Astrocyte (in vitro differentiated cells and primary cell): ENCODE data around the gene TMEM9B.

Experiments used
- EZH2 ChIP-seq: IDR thresholded peaks from 2 replicates; pipeline ENCODE4 v1.6.1; 2012; ENCODE audit warnings: mild to moderate bottlenecking, low read length, inconsistent platforms; ENCODE audit not compliant: insufficient read depth
- TF ChIP-seq, protein P1 (sequence below): IDR thresholded peaks from 2 replicates; pipeline ENCODE4 v1.5.1; 2011; ENCODE audit warnings: low read depth, mild to moderate bottlenecking, inconsistent platforms, low read length, moderate library complexity; ENCODE audit not compliant: insufficient read depth

DNA sequence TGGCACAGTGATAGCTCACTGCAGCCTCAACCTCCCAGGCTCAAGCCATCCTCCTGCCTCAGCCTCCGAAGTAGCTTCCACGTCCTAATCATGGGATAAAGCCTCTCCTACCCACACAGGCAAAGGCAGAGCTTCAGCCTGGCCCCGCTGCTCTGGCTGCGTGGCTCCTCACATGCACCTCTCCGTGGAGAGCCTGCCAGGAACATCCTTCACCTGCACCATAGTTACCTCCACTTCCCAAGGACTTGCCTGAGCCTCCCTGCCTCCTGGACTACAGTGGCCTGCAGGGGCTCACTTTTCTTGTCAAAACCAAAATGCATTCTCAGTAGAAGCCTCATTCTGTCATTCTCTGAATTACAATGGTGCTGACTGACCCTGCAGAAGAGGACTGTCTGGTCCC, 38.0 kb downstream of the TMEM9B start:
- TF ChIP-seq, protein P1, sequence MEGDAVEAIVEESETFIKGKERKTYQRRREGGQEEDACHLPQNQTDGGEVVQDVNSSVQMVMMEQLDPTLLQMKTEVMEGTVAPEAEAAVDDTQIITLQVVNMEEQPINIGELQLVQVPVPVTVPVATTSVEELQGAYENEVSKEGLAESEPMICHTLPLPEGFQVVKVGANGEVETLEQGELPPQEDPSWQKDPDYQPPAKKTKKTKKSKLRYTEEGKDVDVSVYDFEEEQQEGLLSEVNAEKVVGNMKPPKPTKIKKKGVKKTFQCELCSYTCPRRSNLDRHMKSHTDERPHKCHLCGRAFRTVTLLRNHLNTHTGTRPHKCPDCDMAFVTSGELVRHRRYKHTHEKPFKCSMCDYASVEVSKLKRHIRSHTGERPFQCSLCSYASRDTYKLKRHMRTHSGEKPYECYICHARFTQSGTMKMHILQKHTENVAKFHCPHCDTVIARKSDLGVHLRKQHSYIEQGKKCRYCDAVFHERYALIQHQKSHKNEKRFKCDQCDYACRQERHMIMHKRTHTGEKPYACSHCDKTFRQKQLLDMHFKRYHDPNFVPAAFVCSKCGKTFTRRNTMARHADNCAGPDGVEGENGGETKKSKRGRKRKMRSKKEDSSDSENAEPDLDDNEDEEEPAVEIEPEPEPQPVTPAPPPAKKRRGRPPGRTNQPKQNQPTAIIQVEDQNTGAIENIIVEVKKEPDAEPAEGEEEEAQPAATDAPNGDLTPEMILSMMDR: no peak
- TF ChIP-seq EZH2: no peak
